Astrocyte of the spinal cord (primary cell): ENCODE data around the gene CEP76.
A peak's percentile ranks its signal among the peaks of the same experiment; 100 is the strongest.

ENCODE experiments used
- DNase-seq: peaks from one replicate; pipeline ENCODE4 v3.0.0; 2011; ENCODE audit warnings: low read depth, low spot score
- H3K4me3 ChIP-seq: 2 replicates; pipeline ENCODE4 v1.5.1; 2011; ENCODE audit warnings: low read depth, mild to moderate bottlenecking, low read length, moderate library complexity
- CTCF ChIP-seq: IDR thresholded peaks from 2 replicates; pipeline ENCODE4 v1.5.1; 2012; ENCODE audit warnings: low read depth, mild to moderate bottlenecking, low read length, inconsistent platforms
- in situ Hi-C: cut with HindIII; loops from 2 replicates; pipeline ENCODE4 v1.10.0; 2017; ENCODE audit warnings: low sequenced_read_pairs

Gene CEP76

GRCh38 chr18:12702221-12703095, at the start of gene CEP76, which contains the start of gene PSMG2:
TSS of gene CEP76 (minus strand) at chr18:12702723. CDS start at chr18:12702548, 175 bp downstream.
TSS of gene PSMG2 (plus strand) at chr18:12703042. CDS start at chr18:12703108, 66 bp downstream.
- peak within 1 kb of the TSS; percentile 95 for H3K4me3 ChIP-seq
- DNase-seq: peak; percentile 94
- no peak for TF ChIP-seq CTCF
- in situ Hi-C loops: no loop called here

DNA sequence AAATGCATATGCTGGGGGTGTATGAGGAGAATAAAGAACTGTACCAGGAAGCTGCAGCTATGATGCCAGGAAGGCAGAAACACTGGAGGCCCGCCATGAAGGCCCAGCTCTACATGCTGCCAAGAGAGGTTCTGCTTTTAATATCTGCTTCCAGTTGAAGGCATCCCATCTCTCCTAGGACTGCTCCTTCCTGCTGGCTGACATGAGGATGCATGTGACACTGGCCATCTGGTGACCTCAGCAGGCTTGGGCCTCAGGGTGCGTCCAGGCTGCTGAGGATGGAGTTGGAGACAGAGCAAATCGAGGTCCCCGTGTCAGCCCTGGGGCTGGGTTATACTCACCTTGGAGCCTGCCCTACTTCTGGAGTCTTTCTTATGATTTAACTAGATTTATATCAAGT, 49.4 kb upstream of the CEP76 start:
- in situ Hi-C loops: no loop called here
- no peak for DNase-seq
- no peak for TF ChIP-seq CTCF
- no peak overlapping the region for H3K4me3 ChIP-seq

GRCh38 chr18:12751503-12751884, 49.0 kb upstream of the CEP76 start:
- no peak overlapping the region for H3K4me3 ChIP-seq
- in situ Hi-C loops: no loop called here
- no peak for DNase-seq
- TF ChIP-seq CTCF: no peak

GRCh38 chr18:12750715-12751502, 48.4 kb upstream of the CEP76 start:
- no peak overlapping the region for H3K4me3 ChIP-seq
- in situ Hi-C loops: no loop called here
- no peak for DNase-seq
- no peak for TF ChIP-seq CTCF

GRCh38 chr18:12750076-12750714, 47.7 kb upstream of the CEP76 start:
- no peak for DNase-seq
- H3K4me3 ChIP-seq: no peak overlapping the region
- no peak for TF ChIP-seq CTCF
- in situ Hi-C loops: no loop called here

GRCh38 chr18:12749121-12749520, 46.6 kb upstream of the CEP76 start:
- no peak overlapping the region for H3K4me3 ChIP-seq
- in situ Hi-C loops: no loop called here
- no peak for TF ChIP-seq CTCF
- DNase-seq: no peak
